ENCODE measurements around the gene ITGA7.

DNA sequence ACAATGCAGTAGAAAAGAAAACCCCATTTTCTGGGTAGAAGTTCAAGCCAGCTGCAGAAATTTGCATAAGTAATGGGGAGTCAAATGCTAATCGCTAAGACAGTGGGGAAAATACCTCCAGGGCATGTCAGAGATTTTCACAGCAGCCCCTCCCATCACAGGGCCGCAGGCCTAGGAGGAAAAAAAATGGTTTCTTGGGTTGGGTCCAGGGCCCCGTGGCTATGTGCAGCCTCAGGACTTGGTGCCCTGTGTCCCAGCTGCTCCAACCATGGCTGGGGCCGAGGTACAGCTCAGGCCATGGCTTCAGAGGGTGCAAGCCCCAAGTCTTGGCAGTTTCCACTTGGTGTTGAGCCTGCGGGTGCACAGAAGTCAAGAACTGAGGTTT, 56.4 kb downstream of the ITGA7 start:
- TF ChIP-seq, protein P1, sequence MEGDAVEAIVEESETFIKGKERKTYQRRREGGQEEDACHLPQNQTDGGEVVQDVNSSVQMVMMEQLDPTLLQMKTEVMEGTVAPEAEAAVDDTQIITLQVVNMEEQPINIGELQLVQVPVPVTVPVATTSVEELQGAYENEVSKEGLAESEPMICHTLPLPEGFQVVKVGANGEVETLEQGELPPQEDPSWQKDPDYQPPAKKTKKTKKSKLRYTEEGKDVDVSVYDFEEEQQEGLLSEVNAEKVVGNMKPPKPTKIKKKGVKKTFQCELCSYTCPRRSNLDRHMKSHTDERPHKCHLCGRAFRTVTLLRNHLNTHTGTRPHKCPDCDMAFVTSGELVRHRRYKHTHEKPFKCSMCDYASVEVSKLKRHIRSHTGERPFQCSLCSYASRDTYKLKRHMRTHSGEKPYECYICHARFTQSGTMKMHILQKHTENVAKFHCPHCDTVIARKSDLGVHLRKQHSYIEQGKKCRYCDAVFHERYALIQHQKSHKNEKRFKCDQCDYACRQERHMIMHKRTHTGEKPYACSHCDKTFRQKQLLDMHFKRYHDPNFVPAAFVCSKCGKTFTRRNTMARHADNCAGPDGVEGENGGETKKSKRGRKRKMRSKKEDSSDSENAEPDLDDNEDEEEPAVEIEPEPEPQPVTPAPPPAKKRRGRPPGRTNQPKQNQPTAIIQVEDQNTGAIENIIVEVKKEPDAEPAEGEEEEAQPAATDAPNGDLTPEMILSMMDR (IDR thresholded peaks at IDR 0.05) = no peak
- no peak for TF ChIP-seq EZH2 (IDR thresholded peaks at IDR 0.05)

Measured in neural progenitor cell (in vitro differentiated cells).